Trophoblast cell (in vitro differentiated cells and primary cell): ENCODE data around the gene NEU4.
"Not testable (repeated sequence)": the region's sequence is repeated elsewhere in the genome, so short reads cannot be mapped to it uniquely, and the experiment has no call there.

ENCODE experiments used
- DNase-seq, 2 donors: peaks; one replicate each; pipeline ENCODE4 v3.0.0-alpha.2; 2016
- H2AFZ ChIP-seq: 2 replicates; pipeline ENCODE4 v1.6.1; 2013; ENCODE audit warnings: low read length, moderate library complexity, mild to moderate bottlenecking; ENCODE audit not compliant: insufficient read depth, poor library complexity
- H2AK5ac ChIP-seq: 2 replicates; pipeline ENCODE4 v1.6.1; 2013; ENCODE audit warnings: mild to moderate bottlenecking, low read length
- H2BK120ac ChIP-seq: 2 replicates; pipeline ENCODE4 v1.6.1; 2013; ENCODE audit warnings: low read length, mild to moderate bottlenecking, moderate library complexity; ENCODE audit not compliant: insufficient read depth, poor library complexity
- H2BK12ac ChIP-seq: 2 replicates; pipeline ENCODE4 v1.6.1; 2013; ENCODE audit warnings: mild to moderate bottlenecking, low read length, moderate library complexity
- H2BK5ac ChIP-seq: 2 replicates; pipeline ENCODE4 v1.6.1; 2013; ENCODE audit warnings: low read length, low read depth, moderate library complexity, mild to moderate bottlenecking; ENCODE audit not compliant: poor library complexity
- H3K14ac ChIP-seq: 2 replicates; pipeline ENCODE4 v1.6.1; 2013; ENCODE audit warnings: mild to moderate bottlenecking, low read length
- H3K18ac ChIP-seq: 2 replicates; pipeline ENCODE4 v1.6.1; 2013; ENCODE audit warnings: mild to moderate bottlenecking, low read length
- H3K23ac ChIP-seq: 2 replicates; pipeline ENCODE4 v1.6.1; 2013; ENCODE audit warnings: low read length
- H3K27ac ChIP-seq: 2 replicates; pipeline ENCODE4 v1.5.1; 2013; ENCODE audit warnings: low read depth, mild to moderate bottlenecking, inconsistent platforms, low read length, moderate library complexity
- H3K27me3 ChIP-seq: 2 replicates; pipeline ENCODE4 v1.6.1; 2013; ENCODE audit warnings: inconsistent platforms, mild to moderate bottlenecking, low read length, moderate library complexity; ENCODE audit not compliant: insufficient read depth
- H3K36me3 ChIP-seq, 2 experiments: 1 replicate in 1 of 2; 2 replicates in 1 of 2; pipeline ENCODE4 v1.6.1; 2013; ENCODE audit warnings: low read length in 2 of 2, mild to moderate bottlenecking in 2 of 2, moderate library complexity in 1 of 2; ENCODE audit not compliant: insufficient read depth in 2 of 2, control insufficient read depth in 1 of 2
- H3K4ac ChIP-seq: 2 replicates; pipeline ENCODE4 v1.6.1; 2013; ENCODE audit warnings: low read depth, mild to moderate bottlenecking, low read length, moderate library complexity
- H3K4me1 ChIP-seq, 2 experiments: 1 replicate in 1 of 2; 2 replicates in 1 of 2; pipeline ENCODE4 v1.6.1; 2013; ENCODE audit warnings: low read length in 2 of 2, mild to moderate bottlenecking in 2 of 2, moderate library complexity in 1 of 2; ENCODE audit not compliant: insufficient read depth in 2 of 2, control insufficient read depth in 1 of 2
- H3K4me2 ChIP-seq: 2 replicates; pipeline ENCODE4 v1.6.1; 2013; ENCODE audit warnings: inconsistent platforms, mild to moderate bottlenecking, low read length, moderate library complexity
- H3K4me3 ChIP-seq: 2 replicates; pipeline ENCODE4 v1.5.1; 2013; ENCODE audit warnings: mild to moderate bottlenecking, low read depth, low read length, inconsistent platforms
- H3K79me1 ChIP-seq: one replicate; pipeline ENCODE4 v1.6.1; 2013; ENCODE audit warnings: low read length
- H3K79me2 ChIP-seq: 2 replicates; pipeline ENCODE4 v1.6.1; 2013; ENCODE audit warnings: low read length, mild to moderate bottlenecking; ENCODE audit not compliant: control insufficient read depth, insufficient read depth, poor library complexity
- H3K9ac ChIP-seq: 2 replicates; pipeline ENCODE4 v1.6.1; 2013; ENCODE audit warnings: mild to moderate bottlenecking, low read length
- H3K9me3 ChIP-seq: 2 replicates; pipeline ENCODE4 v1.6.1; 2013; ENCODE audit warnings: low read depth, mild to moderate bottlenecking, control low read depth, inconsistent platforms, low read length; ENCODE audit not compliant: insufficient read depth
- H4K12ac ChIP-seq: 2 replicates; pipeline ENCODE4 v1.6.1; 2013; ENCODE audit warnings: low read depth, mild to moderate bottlenecking, low read length, moderate library complexity
- H4K8ac ChIP-seq: 2 replicates; pipeline ENCODE4 v1.6.1; 2013; ENCODE audit warnings: low read depth, mild to moderate bottlenecking, low read length, moderate library complexity
- H4K91ac ChIP-seq: one replicate; pipeline ENCODE4 v1.6.1; 2013; ENCODE audit warnings: low read depth, mild to moderate bottlenecking, low read length, moderate library complexity
- WGBS: extraction: QIAGEN DNeasy Blood & Tissue Kit; methylation state at CpG from one replicate; pipeline ENCODE4 v1.1.7; 2013; ENCODE audit warnings: missing lambda C conversion rate; ENCODE audit not compliant: insufficient read length, insufficient coverage; ENCODE audit errors: extremely low coverage; 5-methylcytosine and 5-hydroxymethylcytosine counted together

Gene NEU4

DNA sequence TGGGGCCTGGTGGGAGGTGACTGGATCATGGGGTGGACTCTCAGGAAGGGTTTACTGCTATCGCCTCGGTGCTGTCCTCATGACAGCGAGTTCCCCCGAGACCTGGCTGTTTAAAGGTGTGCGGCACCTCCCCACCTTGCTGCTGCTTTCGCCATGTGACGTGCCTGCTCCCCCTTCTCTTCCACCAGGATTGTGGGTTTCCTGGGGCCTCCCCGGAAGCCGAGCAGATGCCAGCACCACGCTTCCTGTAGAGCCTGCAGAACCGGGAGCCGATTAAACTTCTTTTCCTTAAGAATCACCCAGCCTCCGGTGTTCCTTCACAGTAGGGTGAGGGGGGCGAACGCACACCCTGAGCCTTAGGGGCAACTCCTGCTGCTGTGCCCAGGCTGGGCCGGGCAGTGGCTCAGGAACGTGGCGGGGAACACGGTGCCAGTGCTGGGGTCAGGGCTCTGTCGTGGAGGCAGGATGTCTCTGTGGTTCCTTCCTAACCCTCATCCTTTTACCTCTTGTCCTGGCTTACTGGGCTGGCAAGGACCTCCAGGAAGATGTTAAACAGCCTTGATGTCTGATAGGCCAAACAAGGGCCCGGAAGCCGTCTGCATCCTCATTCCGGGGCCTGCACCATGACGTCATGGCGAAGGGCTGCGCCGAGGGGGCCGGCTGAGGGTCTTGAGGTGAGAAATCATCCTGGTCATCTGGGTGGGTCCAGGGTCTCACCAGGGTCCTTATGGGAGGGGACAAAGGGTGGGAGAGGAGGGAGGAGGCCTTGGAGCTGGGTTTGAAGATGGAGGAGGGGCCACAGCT, 12.7 kb downstream of the NEU4 start:
- Histone ChIP-seq H3K4me1 (no peaks in the 10 kb centered on the region), H3K27ac (no peak overlapping the region), H2AK5ac (no peak overlapping the region), H2BK5ac (no peak overlapping the region), H3K79me2 (no peaks in the 10 kb centered on the region), H3K4me3 (no peak overlapping the region), H4K12ac (no peak overlapping the region), H3K18ac (no peak overlapping the region), H4K91ac (no peak overlapping the region), H3K23ac (no peak overlapping the region), H3K27me3 (no peaks in the 10 kb centered on the region), H3K36me3 (no peaks in the 10 kb centered on the region), H3K14ac (no peak overlapping the region), H3K79me1 (no peaks in the 10 kb centered on the region), H2BK120ac (no peak overlapping the region), H3K9me3 (peaks cover 12% of the 10 kb centered on the region), H4K8ac (no peak overlapping the region), H2BK12ac (no peak overlapping the region), H2AFZ (no peak overlapping the region), H3K9ac (no peak overlapping the region), H3K4me2 (no peak overlapping the region), H3K4ac (no peak overlapping the region)
- no peak for DNase-seq
- no CpG with 5 or more reads among the region's 28 CpGs for WGBS

DNA sequence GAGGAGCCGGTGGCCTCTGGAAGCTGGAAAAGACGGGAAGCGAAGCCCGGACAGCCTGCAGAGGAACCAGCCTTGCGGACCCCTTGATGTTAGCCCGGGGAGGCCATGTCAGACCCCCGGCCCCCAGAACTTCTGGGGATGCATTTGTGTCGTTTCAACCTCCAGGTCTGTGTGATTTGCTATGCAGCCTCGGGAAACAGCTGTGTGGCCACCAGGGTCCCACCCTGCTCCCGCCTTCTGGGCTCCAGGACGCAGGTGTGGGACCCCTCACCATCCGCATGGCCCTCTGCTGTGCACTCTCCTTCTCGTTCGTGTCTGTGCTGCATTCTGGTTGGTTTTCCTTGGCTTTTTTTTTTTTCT, 13.3 kb downstream of the NEU4 start:
- Histone ChIP-seq H3K9me3 (peaks cover 14% of the 10 kb centered on the region), H2AK5ac (no peak overlapping the region), H3K4me1 (no peaks in the 10 kb centered on the region), H3K9ac (no peak overlapping the region), H4K8ac (no peak overlapping the region), H3K4me2 (no peak overlapping the region), H3K18ac (no peak overlapping the region), H3K4ac (no peak overlapping the region), H3K79me1 (no peaks in the 10 kb centered on the region), H4K91ac (no peak overlapping the region), H2BK5ac (no peak overlapping the region), H3K23ac (no peak overlapping the region), H3K27me3 (no peaks in the 10 kb centered on the region), H3K36me3 (no peaks in the 10 kb centered on the region), H3K27ac (no peak overlapping the region), H2BK12ac (no peak overlapping the region), H4K12ac (no peak overlapping the region), H3K4me3 (no peak overlapping the region), H3K79me2 (no peaks in the 10 kb centered on the region), H2AFZ (no peak overlapping the region), H2BK120ac (no peak overlapping the region), H3K14ac (no peak overlapping the region)
- WGBS, result no CpG with 5 or more reads among the region's 14 CpGs
- no peak for DNase-seq

DNA sequence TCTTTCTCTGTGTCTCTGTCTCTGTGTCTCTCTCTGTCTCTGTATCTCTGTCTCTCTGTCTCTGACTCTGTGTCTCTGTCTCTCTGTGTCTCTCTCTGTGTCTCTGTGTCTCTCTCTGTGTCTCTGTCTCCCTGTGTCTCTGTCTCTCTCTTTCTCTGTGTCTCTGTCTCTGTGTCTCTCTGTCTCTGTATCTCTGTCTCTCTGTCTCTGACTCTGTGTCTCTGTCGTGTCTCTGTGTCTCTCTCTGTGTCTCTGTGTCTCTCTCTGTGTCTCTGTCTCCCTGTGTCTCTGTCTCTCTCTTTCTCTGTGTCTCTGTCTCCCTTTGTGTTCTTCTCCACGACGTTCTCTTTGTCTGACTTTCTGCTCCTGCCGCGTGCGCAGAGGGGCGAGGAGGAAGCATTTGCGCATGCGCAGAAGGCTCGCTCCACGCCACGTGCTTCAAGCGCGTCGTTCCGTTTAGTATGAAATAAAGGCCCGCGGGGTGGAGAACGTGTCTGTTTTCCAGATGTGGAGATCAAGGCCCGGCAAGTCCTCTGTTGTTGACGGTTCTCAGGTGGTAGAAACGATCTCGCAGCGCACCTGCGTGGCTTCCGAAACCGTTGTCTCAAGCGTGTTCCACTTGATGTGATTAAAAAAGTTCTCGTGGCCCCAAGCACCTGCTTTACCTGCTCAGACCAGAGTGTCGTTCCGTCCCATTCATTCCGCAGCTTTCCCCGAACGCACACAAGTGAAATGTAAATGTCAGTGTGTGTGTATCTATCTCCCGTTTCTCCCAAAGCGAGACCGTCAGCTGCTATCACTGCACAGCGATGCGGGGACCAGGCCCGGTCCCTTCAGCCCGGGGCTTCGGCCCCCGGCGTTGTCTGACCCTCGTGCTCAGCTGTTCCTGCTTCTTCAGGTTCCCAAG, 14.8 kb downstream of the NEU4 start:
- H3K36me3 ChIP-seq, H4K12ac ChIP-seq, H3K23ac ChIP-seq, H3K4ac ChIP-seq, H2AFZ ChIP-seq, H3K9ac ChIP-seq, H3K4me2 ChIP-seq, H3K27ac ChIP-seq, H3K27me3 ChIP-seq, DNase-seq, H2BK12ac ChIP-seq, H4K91ac ChIP-seq, H3K4me3 ChIP-seq, H3K14ac ChIP-seq, H3K18ac ChIP-seq, H2AK5ac ChIP-seq, H2BK120ac ChIP-seq, H2BK5ac ChIP-seq, H4K8ac ChIP-seq, H3K79me2 ChIP-seq, H3K4me1 ChIP-seq, H3K79me1 ChIP-seq: not testable (repeated sequence)
- WGBS, result no CpG with 5 or more reads among the region's 45 CpGs
- H3K9me3 ChIP-seq, result peaks cover 14% of the 10 kb centered on the region

DNA sequence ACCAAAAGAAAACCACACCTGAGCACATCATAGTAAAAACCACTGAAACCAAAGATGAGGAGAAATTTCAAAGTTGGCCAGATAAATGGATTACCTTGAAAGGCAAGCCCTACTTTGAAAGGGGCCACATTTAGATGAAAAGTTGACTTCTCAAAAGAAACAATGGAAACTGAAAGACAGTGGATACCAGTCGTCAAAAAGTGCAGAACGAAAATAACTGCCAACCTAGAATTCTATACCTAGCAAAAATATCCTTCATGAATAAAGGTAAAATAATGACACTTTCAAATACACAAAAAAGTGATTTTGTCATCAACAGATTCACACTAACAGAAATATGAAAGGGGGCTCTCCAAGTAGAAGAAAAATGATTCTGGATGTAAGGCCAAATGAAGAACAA, 18.4 kb downstream of the NEU4 start:
- Histone ChIP-seq H3K79me2 (no peaks in the 10 kb centered on the region), H2AK5ac (no peak overlapping the region), H2AFZ (no peak overlapping the region), H2BK120ac (no peak overlapping the region), H3K27ac (no peak overlapping the region), H3K4ac (no peak overlapping the region), H2BK5ac (no peak overlapping the region), H2BK12ac (no peak overlapping the region), H3K9me3 (peaks cover 8% of the 10 kb centered on the region), H3K4me3 (no peak overlapping the region), H4K12ac (no peak overlapping the region), H4K8ac (no peak overlapping the region), H3K18ac (no peak overlapping the region), H3K4me1 (no peaks in the 10 kb centered on the region), H3K4me2 (no peak overlapping the region), H3K36me3 (no peaks in the 10 kb centered on the region), H3K9ac (no peak overlapping the region), H3K27me3 (no peaks in the 10 kb centered on the region), H3K14ac (no peak overlapping the region), H3K79me1 (no peaks in the 10 kb centered on the region), H4K91ac (no peak overlapping the region), H3K23ac (no peak overlapping the region)
- WGBS, result no CpG with 5 or more reads among the region's 2 CpGs
- DNase-seq, result no peak
